ENCODE results near the gene PTPN3.

- no peak for TF ChIP-seq POLR2AphosphoS5 (IDR thresholded peaks at IDR 0.05; ENCODE audit: low read depth, low read length)
- no peak for TF ChIP-seq CTCF (IDR thresholded peaks at IDR 0.05)
- TF ChIP-seq REST (IDR thresholded peaks at IDR 0.05; ENCODE audit: insufficient read depth in 1 of 2, low read depth in 2 of 2, low read length in 1 of 2) = no peak
- no peak for TF ChIP-seq SIN3A (IDR thresholded peaks at IDR 0.05; ENCODE audit: borderline replicate concordance, insufficient read depth, low read depth, low read length)
- TF ChIP-seq TCF7L2 (IDR thresholded peaks at IDR 0.05; ENCODE audit: low read depth, low read length) = no peak
These were observed 58.0 kb downstream of the PTPN3 start for GRCh38 chr9:109440117-109440515.
